Stimulated activated CD8-positive, alpha-beta memory T cell treated with anti-CD3 and anti-CD28 coated beads, Interleukin-15, amount 100 ng/mL, for 1 hour (primary cell): Measurements from ENCODE around the gene KLHL17.
A peak's percentile ranks its signal among the peaks of the same experiment; 100 is the strongest.
"Not testable (repeated sequence)": the region's sequence is repeated elsewhere in the genome, so short reads cannot be mapped to it uniquely, and the experiment has no call there.

Experiments used
- DNase-seq: peaks from one replicate; pipeline ENCODE4 v3.0.0-alpha.2; 2020; ENCODE audit warnings: low read depth

Gene KLHL17

GRCh38 chr1:982765-983436, 22.5 kb downstream of the KLHL17 start:
- no peak for DNase-seq

GRCh38 chr1:983798-984475, 23.6 kb downstream of the KLHL17 start:
- peak; percentile 42 for DNase-seq

- no peak for DNase-seq
Observed at GRCh38 chr1:984476-984814, 24.1 kb downstream of the KLHL17 start.

GRCh38 chr1:985126-985525, 24.7 kb downstream of the KLHL17 start:
- no peak for DNase-seq

GRCh38 chr1:988061-988460, 27.7 kb downstream of the KLHL17 start:
- DNase-seq = not testable (repeated sequence)

- DNase-seq = not testable (repeated sequence)
Observed at GRCh38 chr1:991275-991674, 30.9 kb downstream of the KLHL17 start.

- no peak for DNase-seq
Observed at GRCh38 chr1:991895-992294, 31.5 kb downstream of the KLHL17 start.

- DNase-seq = no peak
Observed at GRCh38 chr1:992362-992761, 32.0 kb downstream of the KLHL17 start.

GRCh38 chr1:993379-993995, 33.1 kb downstream of the KLHL17 start:
- no peak for DNase-seq

- not testable (repeated sequence) for DNase-seq
Observed at GRCh38 chr1:994546-994945, 34.2 kb downstream of the KLHL17 start.

- DNase-seq = no peak
Observed at GRCh38 chr1:995665-996633, 35.6 kb downstream of the KLHL17 start.

- no peak for DNase-seq
Observed at GRCh38 chr1:996851-997712, 36.7 kb downstream of the KLHL17 start.

- no peak for DNase-seq
Observed at GRCh38 chr1:997713-997992, 37.3 kb downstream of the KLHL17 start.

GRCh38 chr1:997993-998744, 37.8 kb downstream of the KLHL17 start:
- no peak for DNase-seq

GRCh38 chr1:998745-998994, 38.3 kb downstream of the KLHL17 start:
- no peak for DNase-seq

- DNase-seq = no peak
Observed at GRCh38 chr1:998995-999724, 38.8 kb downstream of the KLHL17 start.

- DNase-seq = no peak
Observed at GRCh38 chr1:999725-1000356, 39.5 kb downstream of the KLHL17 start, which contains the start of gene HES4. Gene HES4 (minus strand): TSS chr1:1000097. CDS start chr1:999973, 124 bp downstream.

GRCh38 chr1:1000357-1001056, 40.1 kb downstream of the KLHL17 start:
- DNase-seq = peak; percentile 33
